DLD1 (cell line): Measurements from ENCODE around the gene NOL4L.
"Not testable (repeated sequence)": the region's sequence is repeated elsewhere in the genome, so short reads cannot be mapped to it uniquely, and the experiment has no call there.

ENCODE experiments used
- in situ Hi-C: cut with HindIII; loops from 2 replicates; pipeline ENCODE4 v1.10.0; 2017; ENCODE audit warnings: low sequenced_read_pairs

Gene NOL4L

DNA sequence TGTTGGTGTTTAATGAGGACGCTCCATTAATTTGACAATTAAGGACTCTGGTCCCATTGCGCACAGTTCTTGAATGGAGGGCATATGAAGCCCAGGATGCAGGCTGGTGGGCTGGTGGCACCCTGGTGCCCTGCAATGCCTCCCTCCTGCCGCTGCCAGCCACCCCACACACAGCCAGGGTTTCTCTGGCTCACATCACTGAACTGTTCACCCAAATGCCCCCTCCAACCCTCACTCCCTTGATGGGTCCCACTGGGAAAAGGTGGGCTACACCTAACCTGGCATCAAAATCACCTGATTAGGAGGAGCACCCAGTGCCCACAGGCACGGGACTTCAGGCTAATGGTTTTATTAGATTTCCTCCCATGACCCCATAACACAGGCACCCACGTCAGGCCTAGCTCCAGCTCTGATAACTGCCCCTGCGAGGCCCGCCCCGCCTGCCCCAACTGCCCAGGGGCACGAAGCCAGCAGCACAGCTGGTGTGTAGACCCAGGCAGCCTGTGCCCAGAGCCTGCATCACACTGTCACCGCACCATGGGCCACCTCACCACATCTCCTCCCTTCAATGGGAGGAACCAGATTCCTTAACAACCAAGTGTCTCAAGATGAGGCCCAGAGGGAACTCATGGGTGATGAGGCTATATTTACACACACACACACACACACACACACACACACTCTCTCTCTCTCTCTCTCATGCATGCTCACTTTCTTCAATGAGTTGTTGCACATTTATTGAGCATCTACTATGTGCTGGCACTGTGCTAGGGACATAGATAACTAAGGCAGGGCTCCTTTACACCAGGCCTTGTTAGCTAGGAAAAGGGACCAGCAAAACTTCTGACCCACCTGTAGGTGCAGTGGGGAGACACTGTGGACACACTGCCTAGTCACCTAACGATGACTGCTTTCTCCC, 107.3 kb downstream of the NOL4L start:
- in situ Hi-C loops, result no loop called here

DNA sequence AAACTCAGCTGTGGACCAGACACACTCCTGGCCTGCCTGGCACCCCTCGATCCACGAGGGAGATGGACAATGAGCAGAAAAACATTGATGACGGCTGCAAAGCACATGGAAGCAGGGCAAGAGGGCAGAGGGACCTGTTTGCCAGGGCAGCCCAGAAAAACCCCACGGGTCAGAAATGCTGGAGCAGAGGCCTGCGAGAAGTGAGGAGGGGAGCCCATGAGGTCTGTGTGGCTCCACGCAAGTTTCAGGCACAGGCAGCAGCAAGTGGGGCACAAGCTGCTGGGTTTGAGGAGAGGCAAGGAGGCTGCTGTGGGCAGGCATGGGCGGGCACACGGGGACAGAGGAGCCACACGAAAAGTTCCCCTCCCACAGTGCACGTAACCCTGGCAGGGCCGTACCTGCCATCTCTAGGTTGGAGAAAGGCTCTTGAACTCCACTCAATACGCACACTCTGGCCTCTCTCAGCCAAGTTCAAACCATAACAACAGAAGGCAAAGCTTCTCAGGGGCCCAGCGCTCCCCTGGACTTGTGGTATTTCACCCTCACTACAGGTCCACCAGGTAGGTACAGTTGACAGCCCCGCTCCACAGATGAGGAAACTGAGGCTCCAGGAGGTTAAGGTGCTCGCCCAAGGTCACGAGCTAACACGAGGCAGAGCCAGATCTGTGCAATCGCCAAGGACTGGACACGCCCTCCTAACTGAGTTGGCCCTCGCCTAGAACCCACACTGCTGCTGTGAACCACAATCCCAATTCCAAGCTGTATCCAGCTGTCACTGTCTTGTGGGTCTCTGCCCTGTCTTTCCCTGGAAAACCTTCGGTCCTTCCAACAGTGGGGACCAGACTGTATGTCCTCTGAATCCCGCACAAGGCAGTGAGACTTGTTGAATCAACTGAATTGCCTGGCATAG, 108.2 kb downstream of the NOL4L start:
- in situ Hi-C loops, result no loop called here

DNA sequence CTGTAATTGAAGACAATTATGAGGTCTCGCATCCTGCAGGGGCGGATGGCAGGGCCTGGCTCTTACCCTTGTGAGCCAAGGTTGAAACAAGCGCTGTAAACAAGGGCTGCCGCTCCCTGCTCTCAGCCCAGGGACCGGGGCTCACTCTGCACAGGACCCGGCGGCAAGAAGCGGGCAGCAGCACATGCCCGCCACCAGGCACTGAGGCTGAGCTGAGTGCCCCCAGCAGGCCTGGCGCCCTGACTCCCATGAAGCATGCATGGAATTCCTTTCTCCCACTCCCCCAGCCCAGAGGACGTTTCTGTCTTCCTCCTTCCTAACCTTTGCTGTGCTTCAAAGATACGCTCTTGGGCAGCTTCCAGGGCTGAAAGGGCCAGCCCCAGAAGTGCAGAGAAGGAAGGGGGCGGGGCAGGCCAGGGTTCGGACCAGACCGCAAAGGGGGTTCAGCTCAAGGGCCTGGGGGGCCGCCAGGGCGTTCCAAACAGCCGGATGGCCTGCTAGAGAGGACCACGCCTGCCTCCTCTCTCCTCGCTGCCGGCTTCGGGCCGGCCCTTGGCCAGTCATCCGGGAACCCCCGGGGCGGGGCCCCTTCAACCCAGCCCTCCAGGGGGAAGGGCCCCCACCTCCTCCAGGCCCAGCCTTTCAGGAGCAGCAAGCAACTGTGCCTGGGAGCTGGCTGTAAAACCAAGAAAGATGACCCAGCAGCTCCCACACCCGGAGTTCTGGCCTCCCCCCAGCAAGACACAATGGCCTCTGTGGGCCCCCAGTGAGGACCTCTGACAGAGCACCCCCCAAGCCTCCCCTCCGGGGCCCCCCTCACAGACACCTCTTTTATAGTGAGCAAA, 109.9 kb downstream of the NOL4L start:
- in situ Hi-C loops, result no loop called here

DNA sequence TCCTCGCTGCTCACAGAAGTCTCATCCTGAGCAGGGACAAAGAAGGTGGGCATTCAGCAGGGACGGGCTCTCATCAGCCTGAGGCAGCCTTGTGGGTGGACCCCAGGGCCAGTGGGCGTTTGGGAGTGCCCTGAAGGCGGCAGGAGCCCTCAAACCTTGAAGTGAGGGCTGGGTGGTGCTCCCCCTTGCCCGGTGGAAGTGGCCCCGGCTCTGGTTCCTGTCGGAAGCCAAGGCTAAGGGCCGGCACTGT, 110.5 kb downstream of the NOL4L start:
- in situ Hi-C loops, result no loop called here

DNA sequence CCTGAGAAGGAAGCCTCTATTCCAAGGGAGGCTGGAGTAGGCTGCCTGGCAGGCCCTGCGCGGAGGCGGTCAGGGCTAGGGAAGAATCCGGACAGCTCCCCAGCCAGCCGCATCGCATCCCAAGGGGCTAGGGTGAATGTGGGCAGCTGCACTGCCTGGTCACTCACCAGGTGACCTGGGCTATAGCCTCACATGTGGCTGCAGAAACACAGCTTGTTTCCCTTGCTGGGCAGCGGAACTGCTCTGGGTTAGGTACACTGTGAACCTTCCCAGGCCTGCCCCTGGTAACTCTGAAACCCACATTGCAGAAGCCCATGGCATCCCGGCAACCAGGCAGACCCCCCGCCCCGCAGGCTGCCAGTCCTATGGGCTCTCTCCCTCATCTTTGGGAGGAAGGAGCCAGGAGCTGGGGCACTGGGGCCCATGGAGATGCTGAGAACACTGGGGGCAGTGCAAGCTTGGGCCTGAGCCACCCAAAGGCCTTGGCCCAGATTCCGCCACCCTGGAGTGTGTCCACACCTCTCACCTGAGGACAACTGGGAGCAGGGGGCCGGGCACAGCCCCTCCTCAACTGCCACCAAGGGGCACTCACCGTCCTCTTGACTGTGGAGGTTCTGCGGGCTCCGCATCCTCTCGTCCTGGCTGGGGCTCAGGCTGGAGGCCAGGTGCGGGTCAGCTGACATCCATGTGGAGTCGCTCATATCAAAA, 111.0 kb downstream of the NOL4L start:
- in situ Hi-C loops, result no loop called here

DNA sequence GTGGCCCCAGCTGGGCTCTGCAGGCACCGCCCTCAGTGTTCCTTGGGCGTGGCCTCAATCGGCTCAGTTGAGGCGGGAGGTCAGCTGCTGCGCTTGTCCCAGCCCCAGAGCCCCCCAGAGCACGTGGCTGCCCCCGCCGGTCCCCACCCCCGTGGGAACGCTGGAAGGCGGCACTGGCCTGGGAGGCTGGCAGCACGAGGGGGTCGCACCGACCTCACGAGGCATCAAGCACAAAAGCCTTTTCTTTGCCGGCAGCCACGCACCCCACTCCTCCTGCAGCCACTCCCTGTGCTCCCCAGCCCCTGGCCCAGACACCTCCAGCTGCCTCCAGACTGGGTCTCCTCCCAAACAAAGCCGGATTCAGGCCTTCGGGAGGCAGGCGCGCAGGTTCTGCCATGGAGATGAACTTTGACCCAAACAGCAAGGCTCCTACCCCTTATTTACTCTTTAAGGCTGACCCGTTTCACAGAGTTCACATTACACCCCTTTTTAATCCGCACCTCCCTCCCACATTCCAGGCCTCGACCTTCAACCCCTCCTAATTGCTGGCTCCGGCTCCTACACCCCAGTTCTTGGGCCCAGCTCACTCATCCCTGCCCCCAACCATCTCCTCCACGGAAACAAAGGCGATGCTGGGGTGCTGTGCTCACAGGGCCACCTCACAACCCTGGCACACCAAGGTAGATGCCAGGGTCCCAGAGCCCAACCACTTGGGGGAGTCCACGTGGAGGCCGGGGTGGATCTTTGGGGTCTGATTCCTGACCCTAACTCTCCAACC, 111.7 kb downstream of the NOL4L start:
- in situ Hi-C loops, result no loop called here

DNA sequence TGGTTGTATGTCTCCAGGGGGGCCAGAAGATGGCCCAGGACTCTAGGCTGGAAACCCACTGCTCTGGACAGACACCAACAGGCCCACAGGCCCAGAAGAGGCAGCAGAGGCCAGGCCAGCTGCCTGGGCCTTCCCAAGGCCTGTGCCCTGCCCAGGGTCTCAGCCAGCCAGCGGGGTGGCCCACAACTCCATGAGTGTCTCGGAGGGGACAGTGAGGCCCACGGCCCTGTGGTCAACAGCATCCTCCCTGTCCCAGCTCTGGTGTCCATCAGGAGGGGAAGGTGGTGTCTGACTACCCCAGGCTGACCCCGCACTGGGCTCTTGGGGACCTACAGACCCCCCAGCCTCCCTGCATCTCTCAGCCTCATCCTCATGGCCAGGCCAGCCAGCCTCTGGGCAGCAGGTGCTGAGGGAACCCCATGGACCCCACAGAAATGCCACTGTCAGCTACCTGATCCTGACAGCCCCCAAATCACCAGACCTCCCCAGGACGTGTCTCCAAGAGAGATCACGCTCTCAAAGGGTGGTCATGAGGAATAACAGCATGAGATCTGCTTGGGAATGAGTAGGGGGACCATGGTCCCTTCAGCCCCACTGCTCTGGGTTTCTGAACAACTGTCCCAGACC, 112.4 kb downstream of the NOL4L start:
- in situ Hi-C loops, result no loop called here

DNA sequence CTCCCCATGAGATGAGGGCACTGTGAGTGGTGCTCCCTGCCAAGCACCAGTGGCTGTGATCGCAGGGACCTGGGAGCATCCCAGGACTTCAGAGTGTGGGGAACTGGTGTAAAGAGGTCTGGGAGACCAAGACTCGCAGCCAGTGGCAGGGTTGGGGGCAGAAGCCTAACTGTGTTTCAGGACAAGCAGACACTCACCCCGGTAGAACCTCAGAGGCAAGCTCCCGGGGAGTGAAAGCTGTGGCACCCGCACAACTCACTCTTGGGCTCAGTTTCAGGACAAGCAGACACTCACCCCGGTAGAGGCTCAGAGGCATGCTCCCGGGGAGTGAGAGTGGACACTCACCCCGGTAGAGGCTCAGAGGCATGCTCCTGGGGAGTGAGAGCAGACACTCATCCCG, 114.2 kb downstream of the NOL4L start:
- in situ Hi-C loops, result no loop called here

DNA sequence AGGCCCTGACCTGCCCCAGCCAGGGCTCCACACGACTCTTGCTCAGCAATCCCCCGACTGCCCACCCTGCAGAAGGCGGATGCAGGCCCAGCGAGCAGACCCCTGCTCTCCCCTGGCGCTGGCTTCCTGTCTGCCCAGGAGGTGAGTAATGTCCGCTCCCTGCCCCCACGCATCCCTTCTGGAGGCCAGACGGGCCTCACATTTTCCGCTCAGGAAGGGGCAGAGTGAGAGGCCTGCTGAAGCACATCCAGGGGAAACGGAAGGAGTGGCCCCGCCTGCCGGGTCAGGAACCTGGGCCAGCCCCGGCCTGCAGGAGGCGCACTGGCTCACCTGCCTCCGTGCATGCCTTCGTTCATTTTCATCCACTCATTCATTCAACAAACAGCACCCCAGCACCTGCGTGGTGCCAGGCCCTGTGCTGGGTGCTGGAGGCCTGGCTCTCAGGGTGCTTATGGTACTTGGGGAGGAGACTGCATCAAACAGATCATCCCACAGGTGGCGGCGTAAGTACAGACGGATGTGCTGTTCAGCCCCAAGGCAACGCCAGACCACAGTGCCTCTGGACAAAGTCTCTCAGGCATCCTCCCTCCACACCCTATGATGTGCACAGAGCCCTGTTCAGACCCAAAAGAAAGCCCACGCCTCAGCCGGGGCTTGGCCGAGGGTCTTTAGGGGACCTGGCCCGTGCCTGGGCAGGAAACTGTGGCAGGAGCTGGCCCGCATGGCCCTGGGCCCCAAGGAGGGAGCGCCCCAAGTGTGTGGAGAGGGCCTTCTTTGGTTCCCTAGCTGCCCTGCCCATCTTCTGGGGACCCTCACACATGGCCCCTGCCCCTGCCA, 114.9 kb downstream of the NOL4L start:
- in situ Hi-C loops, result no loop called here

DNA sequence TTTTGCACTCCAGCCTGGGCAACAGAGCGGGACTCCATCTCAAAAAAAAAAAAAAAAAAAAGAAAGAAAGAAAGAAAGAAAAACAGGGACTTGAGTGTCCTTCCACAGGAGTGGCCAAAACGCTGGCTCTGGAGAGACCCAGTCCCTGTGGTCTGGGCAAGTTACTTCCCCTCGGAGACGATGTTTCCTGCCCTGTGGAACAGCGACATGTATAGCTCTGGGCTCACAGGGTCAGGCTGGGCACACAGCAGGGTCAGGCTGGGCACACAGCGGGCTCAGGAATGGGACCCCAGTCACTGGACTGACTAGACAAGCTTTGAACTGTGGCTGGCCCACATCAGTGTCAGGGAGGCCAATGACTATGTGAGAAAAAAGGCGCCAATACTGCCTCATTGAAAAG, 116.3 kb downstream of the NOL4L start:
- in situ Hi-C loops, result no loop called here

DNA sequence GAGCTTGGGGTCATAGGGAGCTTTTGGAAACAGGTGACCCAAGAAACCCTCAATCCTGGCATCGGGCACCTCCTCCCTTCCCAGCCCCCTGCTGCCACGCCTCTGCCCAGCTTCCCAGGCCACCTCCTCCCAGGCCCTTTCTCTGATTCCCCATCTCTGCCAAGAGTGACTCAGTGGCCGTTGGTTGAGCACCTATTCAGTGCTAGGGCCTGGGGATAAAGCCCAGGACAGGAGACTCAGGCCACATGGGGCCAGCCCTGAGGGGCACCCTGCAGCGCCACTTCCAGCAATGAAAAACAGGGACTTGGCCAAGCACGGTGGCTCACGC, 116.9 kb downstream of the NOL4L start:
- in situ Hi-C loops, result no loop called here

DNA sequence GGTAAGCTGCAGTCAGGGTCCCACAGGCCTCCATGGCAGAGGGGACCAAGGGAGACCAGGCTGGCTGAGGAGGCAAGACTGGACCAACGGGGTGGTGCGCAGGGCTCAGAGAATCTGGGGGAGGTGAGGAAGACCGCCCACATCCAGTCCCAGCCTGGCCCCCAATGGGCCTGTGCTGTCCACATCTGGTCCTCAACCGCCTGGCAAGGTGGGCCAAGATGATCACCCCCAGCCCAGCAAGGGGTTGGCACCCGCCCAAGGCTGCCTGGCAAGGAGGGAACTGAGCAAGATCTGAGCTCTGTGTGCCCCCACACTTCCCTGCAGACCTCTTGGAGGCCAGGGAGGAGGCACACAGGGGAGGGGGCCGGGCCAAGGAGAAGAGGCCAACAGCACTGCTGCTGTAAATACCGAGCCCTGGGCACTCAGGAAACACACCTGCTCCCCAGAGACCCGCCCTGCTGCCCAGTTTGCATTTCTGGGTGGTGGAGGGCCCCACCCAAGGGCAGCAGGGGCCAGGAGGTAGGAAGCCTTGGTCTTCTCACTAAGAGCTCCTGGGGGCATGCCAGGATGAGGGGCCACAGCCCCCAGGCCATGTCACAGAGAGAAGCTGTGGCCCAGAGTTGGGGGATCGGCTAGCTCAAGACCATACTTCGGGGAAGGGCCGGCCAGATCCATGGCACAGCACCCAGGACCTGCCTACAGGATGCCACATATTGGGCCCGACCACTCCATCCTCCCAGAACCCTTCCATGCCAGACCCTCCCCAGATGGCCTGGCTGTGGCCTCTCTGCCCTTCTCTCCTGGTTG, 117.4 kb downstream of the NOL4L start:
- in situ Hi-C loops, result no loop called here

DNA sequence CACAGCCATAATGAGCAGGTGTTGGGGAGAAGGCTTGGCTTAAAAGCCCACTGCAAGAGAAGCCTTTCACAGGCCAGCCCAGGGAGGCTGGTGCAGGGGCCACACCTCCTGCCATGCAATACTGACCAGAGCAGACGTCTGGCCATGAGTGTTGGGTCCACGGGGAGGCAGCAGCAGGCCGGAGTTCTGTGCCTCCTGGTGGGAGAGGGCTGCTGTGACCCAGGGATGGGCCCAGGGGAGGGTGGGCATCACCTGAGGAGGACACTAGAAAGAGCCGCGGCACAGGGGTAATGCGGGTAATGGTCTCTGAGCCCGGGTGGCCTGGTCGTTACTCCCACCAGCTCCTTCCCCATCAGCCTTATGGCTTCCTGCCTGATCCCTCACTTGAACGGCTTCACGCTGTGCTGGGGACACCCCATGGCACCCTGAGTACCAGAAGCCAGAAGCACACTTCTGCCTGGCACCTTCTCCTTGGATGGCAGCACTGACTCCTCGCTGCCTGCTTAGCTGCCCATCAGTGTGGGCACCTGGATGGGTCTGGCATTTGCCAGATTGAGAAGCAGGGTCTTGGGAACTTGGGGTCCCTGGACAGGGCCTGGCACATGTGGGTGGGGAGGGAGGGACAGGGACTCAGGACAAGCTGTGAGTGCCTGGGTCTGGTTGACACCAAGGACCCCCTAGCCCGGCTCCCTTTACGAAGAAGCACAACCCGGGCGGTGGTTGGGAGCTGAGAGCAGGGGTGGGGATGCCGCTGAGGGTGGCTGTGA, 118.2 kb downstream of the NOL4L start:
- in situ Hi-C loops, result no loop called here

DNA sequence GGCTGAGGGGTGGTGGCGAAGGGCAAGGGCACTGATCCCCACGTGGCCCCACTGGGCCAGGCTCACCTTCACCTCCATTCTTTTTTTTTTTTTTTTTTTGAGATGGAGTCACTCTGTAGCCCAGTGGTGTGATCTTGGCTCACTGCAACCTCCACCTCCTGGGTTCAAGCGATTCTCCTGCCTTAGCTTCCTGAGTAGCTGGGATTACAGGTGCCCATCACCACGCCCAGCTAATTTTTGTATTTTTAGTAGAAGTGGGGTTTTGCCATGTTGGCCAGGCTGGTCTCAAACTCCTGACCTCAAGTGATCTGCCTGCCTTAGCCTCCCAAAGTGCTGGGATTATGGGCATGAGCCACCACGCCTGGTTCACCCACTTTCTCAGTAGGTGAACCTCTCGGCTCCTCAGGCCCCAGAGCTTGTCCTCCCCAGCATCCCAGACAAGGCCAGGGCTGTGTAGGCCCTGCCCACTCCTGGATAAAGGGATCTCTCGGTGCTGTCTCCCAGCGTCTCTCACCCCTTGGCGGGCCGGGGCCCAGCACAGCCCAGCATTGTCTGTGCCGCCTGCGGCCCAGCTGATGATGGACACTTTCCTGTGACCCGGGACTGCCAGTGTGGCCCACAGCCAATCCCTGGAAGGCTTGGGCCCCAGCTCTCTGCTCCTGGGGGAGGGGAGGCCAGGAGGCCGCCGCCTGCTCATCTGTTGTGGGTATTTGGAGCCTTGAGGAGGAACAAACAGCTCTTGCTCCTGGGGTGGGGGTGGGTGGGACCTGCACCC, 119.0 kb downstream of the NOL4L start:
- in situ Hi-C loops, result not testable (repeated sequence)

DNA sequence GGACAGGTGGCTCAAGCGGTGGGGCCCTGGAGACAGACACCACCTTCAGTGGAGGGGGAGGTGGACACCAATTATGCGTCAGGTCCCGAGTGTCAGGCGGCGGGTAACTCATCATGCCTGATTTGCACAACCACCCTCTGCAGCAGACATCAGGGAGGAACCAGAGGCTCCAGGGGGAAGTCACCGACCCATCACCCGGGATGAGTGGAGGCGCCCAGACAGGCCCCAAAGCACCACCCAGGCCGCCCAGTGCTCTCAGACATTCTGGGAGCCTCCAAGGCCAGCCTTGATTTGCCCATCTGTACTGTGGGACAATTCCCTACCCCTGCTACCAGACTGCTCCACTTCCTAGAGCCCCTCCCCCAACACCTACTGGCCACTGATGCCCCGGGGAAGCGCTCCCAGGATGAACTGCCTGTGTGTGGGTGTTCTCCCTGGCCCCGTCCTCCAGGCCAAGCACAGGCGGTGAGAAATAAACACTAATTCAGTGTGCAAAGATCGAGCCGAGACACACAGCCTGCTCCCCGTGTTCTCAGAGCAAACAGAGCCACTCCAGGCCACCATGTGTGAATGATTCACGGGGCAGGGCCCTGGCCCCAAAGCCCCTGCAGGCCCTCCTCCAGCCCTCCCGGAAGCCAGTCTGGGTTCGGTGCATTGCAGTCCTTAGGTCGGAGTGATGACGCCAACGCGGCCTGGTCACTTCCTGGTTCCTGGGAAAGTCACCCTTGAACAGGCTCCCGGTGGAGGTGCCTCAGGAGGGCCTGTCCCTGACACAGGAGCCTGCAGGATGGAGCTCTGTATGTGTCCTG, 119.8 kb downstream of the NOL4L start:
- in situ Hi-C loops, result no loop called here
